SH-SY5Y (cell line): ENCODE measurements around the gene DNAJB8.

Source experiments
- GATA2 ChIP-seq: IDR thresholded peaks from 2 replicates; pipeline ENCODE4 v1.6.1; 2011; ENCODE audit warnings: mild to moderate bottlenecking, low read depth, low read length
- GATA3 ChIP-seq: IDR thresholded peaks from 2 replicates; pipeline ENCODE4 v1.6.1; 2011; ENCODE audit warnings: low read depth, mild to moderate bottlenecking, low read length, moderate library complexity

The DNAJB8 gene

DNA sequence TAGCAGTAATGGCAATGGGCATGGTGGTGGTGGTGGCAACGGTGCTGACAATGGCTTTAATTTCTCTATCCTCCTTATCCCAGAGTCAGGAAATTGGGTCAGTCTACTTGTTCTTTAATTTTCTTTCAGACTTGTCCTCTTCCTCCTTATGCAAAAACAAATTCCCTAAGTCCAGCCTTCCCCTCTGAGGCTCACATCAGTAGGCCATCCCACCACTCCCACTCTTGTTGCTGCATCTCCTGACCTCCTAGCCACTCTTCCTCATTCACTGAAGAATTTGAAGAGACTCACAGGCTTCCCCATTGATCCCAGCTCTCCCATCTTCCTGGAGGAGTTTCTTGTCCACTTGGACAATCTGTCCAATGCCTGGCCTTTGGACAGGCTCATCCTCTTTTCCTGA lies 19.9 kb downstream of the DNAJB8 start:
- no peak for TF ChIP-seq GATA2
- no peak for TF ChIP-seq GATA3

DNA sequence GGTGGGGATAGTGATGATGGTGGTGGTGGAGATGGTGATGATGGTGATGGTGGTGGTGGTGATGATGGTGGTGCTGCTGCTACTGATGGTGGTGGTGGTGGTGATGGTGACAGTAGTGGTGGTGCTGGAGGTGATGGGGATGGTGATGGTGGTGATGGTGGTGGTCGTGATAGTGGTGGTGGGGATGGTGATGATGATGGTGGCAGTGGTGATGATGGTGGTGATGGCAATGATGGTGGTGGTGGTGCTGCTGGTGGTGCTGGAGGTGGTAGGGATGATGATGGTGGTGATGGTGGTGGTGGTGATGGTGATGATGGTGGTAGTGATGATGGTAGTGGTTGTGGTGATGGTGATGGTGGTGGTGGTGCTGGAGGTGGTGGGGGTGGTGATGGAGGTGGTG lies 21.3 kb downstream of the DNAJB8 start:
- no peak for TF ChIP-seq GATA2
- no peak for TF ChIP-seq GATA3

DNA sequence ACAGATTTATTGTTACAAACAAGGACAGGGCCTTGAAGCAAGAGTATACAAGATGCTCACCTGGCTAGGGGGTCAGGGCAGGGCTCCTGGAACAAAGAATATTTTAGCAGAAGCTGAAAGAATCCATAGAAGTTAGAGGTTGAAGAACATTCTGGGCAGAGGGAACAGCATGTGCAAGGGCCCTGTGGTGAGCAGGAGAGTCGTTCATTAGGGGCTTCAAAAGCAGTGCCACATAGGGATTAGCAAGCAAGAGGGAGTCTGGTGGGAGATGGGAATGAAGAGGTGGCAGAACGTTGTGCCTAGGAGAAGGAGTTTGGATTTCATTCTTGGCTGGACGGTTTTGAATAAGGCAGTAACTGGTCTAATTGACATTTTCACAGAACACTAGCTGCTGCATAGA lies 22.9 kb downstream of the DNAJB8 start:
- TF ChIP-seq GATA3 (no peak), GATA2 (no peak)

DNA sequence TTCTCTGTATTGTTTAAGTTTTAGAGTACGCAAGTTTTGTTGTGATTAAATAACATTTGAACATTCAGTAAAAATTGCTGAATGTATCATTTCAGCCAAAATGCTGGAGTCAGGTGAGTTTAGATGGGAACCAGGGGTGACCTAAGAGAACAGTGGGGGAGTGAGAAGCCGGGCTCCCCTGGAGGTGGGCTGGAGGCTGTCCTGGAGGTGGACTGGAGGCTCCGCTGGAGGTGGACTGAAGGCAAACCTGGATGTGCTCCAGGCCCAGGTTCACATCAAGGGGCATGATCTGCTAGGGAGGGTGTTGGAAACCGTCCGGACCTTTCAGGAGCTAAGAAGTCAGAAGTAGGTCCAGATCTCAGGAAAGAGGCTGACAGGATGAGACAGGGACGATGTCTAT lies 23.7 kb downstream of the DNAJB8 start:
- TF ChIP-seq GATA3: no peak

DNA sequence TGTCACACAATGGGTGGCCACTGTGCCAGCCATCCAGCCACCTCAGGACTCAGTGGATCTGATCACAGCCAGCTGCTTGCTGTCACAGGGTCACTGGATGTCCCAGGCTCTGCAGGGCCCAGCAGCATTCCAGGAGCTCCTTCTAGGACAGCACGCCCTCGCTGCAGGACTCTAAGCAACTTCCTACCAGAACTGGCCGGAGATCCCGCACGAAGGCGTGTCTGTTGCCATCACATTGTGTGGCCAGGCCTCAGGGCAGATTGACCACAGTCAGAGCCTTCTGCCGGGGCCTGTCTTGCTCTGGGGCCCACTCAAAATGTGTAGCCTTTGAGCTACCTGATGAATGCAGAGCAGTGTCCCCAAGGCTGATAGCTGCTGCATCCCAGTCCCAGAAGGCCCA lies 24.6 kb downstream of the DNAJB8 start:
- TF ChIP-seq GATA3: no peak
- TF ChIP-seq GATA2: no peak

DNA sequence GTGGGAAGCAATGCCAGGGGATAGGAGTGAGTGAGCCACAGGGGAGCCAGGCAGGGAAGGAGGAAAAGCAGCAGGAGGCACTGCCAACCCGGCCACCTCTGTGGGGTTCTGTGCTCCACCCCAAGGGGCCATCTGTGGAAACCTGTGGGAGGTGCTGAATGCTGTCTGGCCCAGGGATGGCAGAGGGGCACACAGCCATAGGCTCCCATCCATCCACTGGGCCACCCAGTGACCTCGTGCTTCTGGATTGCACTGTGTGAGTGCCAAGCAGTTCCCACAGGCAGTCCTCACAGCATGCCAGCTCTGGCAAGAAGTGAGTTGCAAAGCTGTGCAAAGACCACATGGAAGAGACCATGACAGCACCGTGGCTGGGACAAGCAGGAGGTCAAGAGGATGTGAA lies 27.5 kb downstream of the DNAJB8 start:
- TF ChIP-seq GATA3 (no peak), GATA2 (no peak)

DNA sequence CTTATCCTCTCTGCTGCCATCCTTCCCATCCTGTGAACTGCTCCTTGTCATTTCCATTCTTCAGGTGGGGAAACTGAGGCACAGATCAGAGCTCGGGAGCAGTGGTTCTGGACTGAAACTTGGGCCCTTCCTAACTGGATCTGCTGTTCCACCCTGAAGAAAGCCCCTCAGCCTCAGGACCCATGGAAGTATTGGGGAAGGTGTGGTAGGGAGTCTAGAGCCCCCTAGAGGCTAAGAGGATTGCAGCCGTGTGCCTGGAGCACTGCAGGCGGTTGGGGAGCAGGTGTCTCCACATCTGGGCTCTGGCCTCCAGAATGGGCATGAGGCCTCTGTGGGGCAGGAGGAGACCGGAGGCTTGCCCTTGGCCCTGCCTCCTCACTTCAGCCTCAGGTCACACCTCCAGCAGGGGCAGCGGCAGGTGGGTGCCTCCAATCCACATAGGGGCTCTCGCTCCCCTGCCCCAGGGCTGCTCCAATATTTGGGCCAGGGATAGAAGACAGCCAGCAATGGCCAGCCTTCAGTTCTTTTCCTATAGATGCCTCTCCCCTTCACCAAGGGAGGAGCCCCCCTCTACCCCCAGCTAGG lies 28.1 kb downstream of the DNAJB8 start:
- TF ChIP-seq GATA3 (no peak), GATA2 (no peak)

DNA sequence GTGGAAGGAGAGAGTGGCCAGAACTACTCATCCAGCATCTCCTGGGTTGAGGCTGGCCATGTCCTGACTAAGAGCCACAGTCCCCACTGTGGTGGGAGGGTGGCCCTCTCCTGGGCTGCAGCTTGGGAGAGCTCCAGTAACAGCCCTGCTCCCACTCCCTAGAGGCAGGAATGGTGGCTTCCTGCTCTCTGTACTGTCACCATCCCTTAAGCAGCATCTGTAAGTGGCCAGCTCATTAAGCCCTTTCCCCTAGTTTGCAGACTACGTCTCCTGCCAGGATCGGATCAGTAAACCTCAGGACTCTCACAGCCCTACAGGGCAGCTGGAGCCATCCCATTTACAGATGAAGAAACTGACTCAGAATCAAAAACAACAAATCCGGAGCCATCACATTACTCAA lies 30.5 kb downstream of the DNAJB8 start:
- TF ChIP-seq GATA3 (no peak), GATA2 (no peak)

DNA sequence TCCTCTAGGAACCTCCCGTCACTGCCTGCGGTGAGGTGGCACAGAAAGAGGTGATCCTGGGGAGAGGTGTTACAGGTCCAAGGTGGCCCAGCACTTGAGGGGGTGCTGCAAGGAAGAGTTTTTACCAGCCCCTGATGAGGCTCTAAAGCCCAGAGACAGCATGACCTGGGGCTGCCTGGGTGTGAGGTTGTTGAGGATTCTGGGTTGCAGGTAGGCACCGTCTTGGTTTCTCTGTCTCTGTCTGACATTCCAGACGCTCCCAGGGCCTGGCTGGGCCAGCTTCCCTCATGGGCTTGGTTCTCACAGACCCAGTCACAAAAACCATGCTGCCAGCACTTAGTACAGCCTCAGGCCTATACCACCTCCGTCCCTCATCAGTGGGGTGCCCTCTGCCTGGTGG lies 31.1 kb downstream of the DNAJB8 start:
- TF ChIP-seq GATA2 (no peak), GATA3 (no peak)

DNA sequence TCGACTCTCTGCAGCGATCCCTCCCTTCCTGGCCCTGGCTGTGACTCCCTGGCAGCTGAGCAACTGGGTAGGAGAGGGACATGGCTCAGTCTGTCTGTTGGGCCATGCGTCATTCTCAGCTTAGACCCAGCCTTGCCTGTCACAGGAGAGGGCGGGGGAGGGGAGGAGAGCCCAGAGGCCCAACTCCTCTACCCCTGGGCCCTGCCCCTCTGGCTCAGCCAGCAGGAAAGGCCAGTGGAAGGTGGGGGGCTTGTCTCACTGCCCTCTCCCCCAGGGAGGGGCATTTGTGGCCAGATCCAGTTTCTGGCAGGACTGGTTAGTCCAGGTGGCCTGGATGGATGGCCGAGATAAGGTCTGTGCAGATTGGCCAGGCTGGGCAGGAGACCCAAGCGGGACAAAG lies 31.6 kb downstream of the DNAJB8 start:
- peak; percentile 90 for TF ChIP-seq GATA2
- TF ChIP-seq GATA3: no peak

DNA sequence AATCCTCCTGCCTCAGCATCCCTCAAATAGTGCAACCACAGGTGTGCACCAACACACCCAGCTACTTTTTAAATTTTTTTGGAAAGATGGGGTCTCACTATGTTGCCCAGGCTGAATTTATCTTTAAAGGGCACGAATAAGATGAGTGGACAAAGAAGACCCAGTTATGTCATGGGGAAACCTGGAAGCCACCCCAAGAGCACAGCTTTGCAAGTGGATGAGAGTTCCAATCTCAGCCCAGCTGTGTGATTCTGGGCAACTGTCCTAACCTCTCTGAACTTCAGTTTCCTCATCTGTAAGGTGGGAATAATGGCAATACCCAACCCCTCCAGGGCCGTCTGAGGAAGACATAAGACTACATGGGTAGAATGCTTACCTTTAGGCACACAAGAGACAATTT lies 32.2 kb downstream of the DNAJB8 start:
- TF ChIP-seq GATA2 (no peak), GATA3 (no peak)

DNA sequence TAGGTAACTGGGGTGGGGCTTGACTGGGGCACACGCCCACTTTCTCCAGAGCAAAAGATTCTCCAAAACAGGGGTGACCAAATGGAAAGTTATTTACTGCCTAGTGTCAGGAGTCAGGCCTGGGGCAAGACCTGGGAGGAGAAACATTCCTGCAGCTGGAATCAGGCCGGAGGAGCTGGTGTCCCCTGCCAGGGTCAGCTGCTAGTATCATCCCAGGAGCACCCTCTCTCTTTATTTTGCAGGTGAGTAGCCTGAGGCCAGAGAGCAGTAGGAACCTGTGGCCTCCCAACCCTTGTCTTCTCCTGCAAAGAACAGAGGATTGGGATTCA lies 32.9 kb downstream of the DNAJB8 start:
- TF ChIP-seq GATA2 (no peak), GATA3 (no peak)

DNA sequence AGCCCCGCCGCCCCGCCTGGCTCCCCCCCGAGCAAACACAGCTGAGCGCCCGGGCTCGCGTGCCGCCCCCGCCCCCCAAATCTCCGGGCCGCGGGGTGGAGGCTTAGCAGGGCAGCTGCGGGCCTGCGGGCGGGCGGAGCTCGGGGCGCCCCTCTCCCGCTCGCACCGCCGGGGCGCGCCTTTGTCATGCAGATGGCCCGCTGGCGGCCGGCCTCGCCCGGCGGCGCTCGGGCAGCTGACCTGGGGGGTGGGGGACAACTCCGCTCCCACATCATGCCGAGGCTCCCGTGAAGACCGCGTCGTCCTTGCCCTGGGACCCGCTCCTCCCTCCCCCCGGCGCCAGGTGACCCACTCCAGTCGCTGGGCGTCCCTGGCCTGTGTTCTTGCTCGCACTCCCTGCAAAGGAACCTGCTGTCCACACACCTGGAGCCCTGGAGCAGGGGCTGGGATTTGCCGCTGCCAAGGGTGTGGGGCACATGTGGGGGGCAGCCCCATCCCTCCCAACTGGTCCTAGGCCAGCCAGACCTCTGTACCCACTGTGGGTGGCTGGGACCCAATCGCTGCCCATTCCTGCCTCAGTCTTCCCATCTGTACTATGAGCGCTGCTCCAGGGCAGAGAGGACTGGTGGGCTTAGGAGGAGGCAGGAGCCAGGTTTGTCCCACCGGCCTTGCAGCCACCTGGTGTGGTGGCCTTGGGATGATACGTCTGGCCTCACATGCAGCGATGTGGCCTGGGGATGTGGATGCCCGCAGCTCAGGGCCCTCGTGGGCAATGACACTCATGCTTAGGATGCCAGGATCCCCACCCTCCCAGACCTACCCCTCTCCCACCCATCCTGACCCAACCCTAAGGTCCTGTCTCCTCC lies 33.5 kb downstream of the DNAJB8 start:
- TF ChIP-seq GATA3: no peak
- no peak for TF ChIP-seq GATA2

DNA sequence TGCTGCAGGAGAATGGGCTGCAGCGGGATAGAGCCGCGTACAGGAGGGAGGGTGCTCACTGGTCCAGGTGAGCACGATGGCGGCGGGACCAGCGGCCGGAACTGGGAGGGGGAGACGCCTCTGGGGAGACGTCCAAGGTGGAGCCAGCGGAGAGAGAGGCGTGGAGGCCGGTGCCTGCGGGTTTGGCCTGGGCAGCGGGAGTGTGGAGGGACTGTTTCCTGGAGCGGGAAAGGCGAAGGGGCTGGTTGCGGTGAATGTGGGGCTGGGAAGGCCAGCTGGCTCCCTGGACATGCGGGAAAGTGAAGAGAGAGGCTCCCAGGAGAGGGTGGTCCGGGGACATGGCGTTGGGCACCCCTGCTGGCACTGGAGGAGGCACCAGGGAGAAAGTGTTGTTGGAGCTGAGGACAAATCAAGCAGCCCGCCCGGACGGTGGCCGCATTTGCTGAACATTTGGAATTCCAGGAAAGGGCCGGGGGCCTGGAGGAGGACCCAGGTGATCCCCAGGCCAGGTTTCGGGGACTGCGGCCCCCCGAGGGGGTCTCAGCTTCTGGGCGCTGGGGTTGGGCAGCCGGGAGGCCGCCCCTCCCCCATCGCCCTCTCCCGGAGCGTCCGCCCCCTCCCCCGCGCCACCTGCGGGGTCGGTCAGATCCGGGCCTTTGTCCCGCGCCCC lies 34.3 kb downstream of the DNAJB8 start:
- TF ChIP-seq GATA2: no peak
- TF ChIP-seq GATA3: no peak

DNA sequence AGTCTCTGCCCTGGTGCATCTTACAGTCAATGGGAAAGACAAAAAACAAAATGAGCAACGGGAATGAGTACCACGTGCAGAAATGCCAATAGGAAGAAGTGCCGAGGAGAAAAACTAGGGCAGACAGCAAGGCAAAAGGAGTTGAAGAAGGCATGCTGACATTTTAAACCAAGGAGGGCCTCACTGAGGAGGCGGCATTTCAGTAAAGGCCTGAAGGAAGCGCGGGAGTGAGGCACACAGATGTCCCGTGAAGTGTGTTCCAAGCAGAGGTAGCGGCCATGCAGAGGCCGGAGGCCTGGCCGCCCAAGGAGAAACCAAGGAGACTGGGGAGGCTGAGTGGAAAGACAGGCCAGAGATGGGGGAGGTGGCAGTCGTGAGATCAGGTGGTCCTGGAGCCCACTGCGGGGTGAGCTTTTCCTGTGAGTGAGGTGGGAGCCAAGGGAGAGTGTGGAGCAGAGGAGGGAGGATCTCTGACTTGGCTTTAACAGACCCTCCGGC lies 34.8 kb downstream of the DNAJB8 start:
- TF ChIP-seq GATA3 (no peak), GATA2 (no peak)
